ENCODE measurements around the gene WNT7A. TPM values are rescaled to one million over a fixed set of nuclear protein-coding genes. Genes with fewer than 3 reads are reported as not detected.

The WNT7A gene
- total and polyA plus RNA-seq, 2 donors (not counting 3 experiments of a cell fraction or from before 2014, with no cell fraction given), result not detected

GRCh38 chr3:13841141-13841540 lies 38.7 kb downstream of the WNT7A start:
- H2AFZ ChIP-seq (ENCODE audit: low read depth, low read length), result no peak overlapping the region
- no peak overlapping the region for H3K4me2 ChIP-seq (ENCODE audit: insufficient read depth, low read length)
- BruUV-seq (replicated peaks), result no TSS peak
- no peaks in the 10 kb centered on the region for H3K4me1 ChIP-seq (ENCODE audit: control insufficient read depth, extremely low read depth, insufficient read depth, low read length)
- H3K36me3 ChIP-seq (ENCODE audit: control insufficient read depth in 2 of 2, extremely low read depth in 1 of 2, insufficient read depth in 2 of 2, low read length in 2 of 2), result no peaks in the 10 kb centered on the region
- H3K9ac ChIP-seq (replicated peaks; ENCODE audit: extremely low read depth, insufficient read depth, low read length), result no peak overlapping the region
- POLR2A ChIA-PET, result no interaction called here
- dilution Hi-C loops (cut with MboI; ENCODE audit: extremely low pct_ligation_motif_present, low sequenced_read_pairs), result no loop called here
- H3K9me3 ChIP-seq (replicated peaks; ENCODE audit: control insufficient read depth, insufficient read depth, low read length), result no peaks in the 10 kb centered on the region
- H3K9me1 ChIP-seq (replicated peaks; ENCODE audit: control insufficient read depth, extremely low read depth, insufficient read depth, low read length), result no peaks in the 10 kb centered on the region
- DNase-seq (ENCODE audit: low read depth, low spot score) (no peak), FAIRE-seq (no peak)
- no peaks in the 10 kb centered on the region for H3K79me2 ChIP-seq (ENCODE audit: control insufficient read depth, insufficient read depth, low read length)
- no peak overlapping the region for H3K27ac ChIP-seq (ENCODE audit: insufficient read depth, low read depth, low read length)
- intact Hi-C loops (cut with micrococcal nuclease), result no loop called here
- CTCF ChIA-PET, result no interaction called here
- H3K4me3 ChIP-seq (replicated peaks in 1 of 3; ENCODE audit: insufficient read depth in 1 of 3, low read depth in 1 of 3, low read length in 3 of 3), result no peak overlapping the region
- H3K27me3 ChIP-seq (ENCODE audit: control insufficient read depth in 2 of 2, insufficient read depth in 2 of 2, low read length in 2 of 2), result no peaks in the 10 kb centered on the region
- TF ChIP-seq EZH2 (IDR thresholded peaks at IDR 0.05; ENCODE audit: borderline replicate concordance, low read depth, low read length, severe bottlenecking), result no peak
- no peak for TF ChIP-seq CTCF (IDR thresholded peaks at IDR 0.05; ENCODE audit: extremely low read depth in 1 of 2, insufficient read depth in 1 of 2, low read depth in 1 of 2, low read length in 2 of 2)
- TF ChIP-seq POLR2AphosphoS5 (IDR thresholded peaks at IDR 0.05; ENCODE audit: insufficient read depth, low read depth, low read length), result no peak
- TF ChIP-seq POLR2A (IDR thresholded peaks at IDR 0.05; ENCODE audit: low read depth, low read length), result no peak
- no peak for TF ChIP-seq FOS (IDR thresholded peaks at IDR 0.05; ENCODE audit: borderline replicate concordance, insufficient read depth, low read length)
- TF ChIP-seq MAX (IDR thresholded peaks at IDR 0.05; ENCODE audit: insufficient read depth, insufficient read length), result no peak
- no peak for TF ChIP-seq GATA2 (IDR thresholded peaks at IDR 0.05; ENCODE audit: insufficient read depth, insufficient read length, low read depth, low read length)
- no peak for TF ChIP-seq MYC (IDR thresholded peaks at IDR 0.05; ENCODE audit: low read depth, low read length)
- no peak for TF ChIP-seq JUN (IDR thresholded peaks at IDR 0.05; ENCODE audit: borderline replicate concordance, insufficient read depth, insufficient read length, low read depth)
- H4K20me1 ChIP-seq (replicated peaks; ENCODE audit: control insufficient read depth, extremely low read depth, insufficient read depth, low read length), result no peaks in the 10 kb centered on the region
